Hepatocyte (in vitro differentiated cells): ENCODE results near the gene WDR55. TPM values are rescaled to one million over a fixed set of nuclear protein-coding genes. Genes with fewer than 3 reads are reported as not detected.

Experiments used
- DNase-seq: peaks from one replicate; pipeline ENCODE4 v3.0.0-alpha.2; 2016; ENCODE audit warnings: low spot score
- H2AFZ ChIP-seq: fragments of 200-600 bp; sonication (generic); 2 replicates; pipeline ENCODE4 v1.6.0; 2016; ENCODE audit warnings: antibody characterized with exemption, mild to moderate bottlenecking
- H3K27ac ChIP-seq: fragments of 200-600 bp; sonication (generic); 2 replicates; pipeline ENCODE4 v1.5.1; 2016; ENCODE audit warnings: mild to moderate bottlenecking
- H3K27me3 ChIP-seq: fragments of 200-600 bp; sonication (generic); 2 replicates; pipeline ENCODE4 v1.6.1; 2016
- H3K36me3 ChIP-seq: fragments of 200-600 bp; sonication (generic); replicated peaks from 2 replicates; pipeline ENCODE4 v1.5.1; 2016; ENCODE audit warnings: low read depth; ENCODE audit not compliant: insufficient read depth
- H3K4me1 ChIP-seq: fragments of 200-600 bp; sonication (generic); 2 replicates; pipeline ENCODE4 v1.5.1; 2016; ENCODE audit warnings: mild to moderate bottlenecking, moderate library complexity; ENCODE audit not compliant: insufficient read depth
- H3K4me2 ChIP-seq: fragments of 200-600 bp; sonication (generic); 2 replicates; pipeline ENCODE4 v1.6.0; 2016
- H3K4me3 ChIP-seq: fragments of 200-600 bp; sonication (generic); 2 replicates; pipeline ENCODE4 v1.5.1; 2016; ENCODE audit warnings: mild to moderate bottlenecking
- H3K79me2 ChIP-seq: fragments of 200-600 bp; sonication (generic); 2 replicates; pipeline ENCODE4 v1.6.0; 2017; ENCODE audit warnings: mild to moderate bottlenecking
- H3K9me2 ChIP-seq: fragments of 200-600 bp; sonication (generic); replicated peaks from 2 replicates; pipeline ENCODE4 v1.6.0; 2017; ENCODE audit warnings: mild to moderate bottlenecking; ENCODE audit not compliant: insufficient read depth
- H3K9me3 ChIP-seq: fragments of 200-600 bp; sonication (generic); 2 replicates; pipeline ENCODE4 v1.5.1; 2016; ENCODE audit warnings: low read depth, mild to moderate bottlenecking
- H4K20me1 ChIP-seq: fragments of 200-600 bp; sonication (generic); 2 replicates; pipeline ENCODE4 v1.6.0; 2016; ENCODE audit warnings: mild to moderate bottlenecking; ENCODE audit not compliant: insufficient read depth, poor library complexity, severe bottlenecking
- CTCF ChIP-seq: fragments of 200-600 bp; sonication (generic); IDR thresholded peaks from 2 replicates; pipeline ENCODE4 v1.5.1; 2016; ENCODE audit warnings: antibody characterized with exemption, mild to moderate bottlenecking; ENCODE audit not compliant: poor library complexity
- EZH2 ChIP-seq: fragments of 200-600 bp; sonication (generic); IDR thresholded peaks from 2 replicates; pipeline ENCODE4 v1.6.1; 2016; ENCODE audit warnings: antibody characterized with exemption, mild to moderate bottlenecking, borderline replicate concordance
- EZH2phosphoT487 ChIP-seq: fragments of 200-600 bp; sonication (generic); IDR thresholded peaks from one replicate; pipeline ENCODE4 v1.6.1; 2018; ENCODE audit warnings: antibody characterized with exemption, mild to moderate bottlenecking, low read depth, moderate library complexity; ENCODE audit not compliant: unreplicated experiment, severe bottlenecking
- WGBS: methylation state at CpG from one replicate; pipeline ENCODE4 v1.1.6; 2016; ENCODE audit warnings: low lambda C conversion rate; ENCODE audit errors: missing lambda C conversion rate; 5-methylcytosine and 5-hydroxymethylcytosine counted together
- polyA plus RNA-seq: library from polyadenylated mRNA; unstranded; fragments of >200 nt; fragmentation: Nextera tagmentation; extraction: Ambion mirVana; gene quantifications from 2 replicates; pipeline ENCODE4 v1.2.1, GENCODE V29; 2016
- total RNA-seq: library from RNA; depleted of rRNA; stranded (reverse); fragments of >200 nt; gene quantifications from 2 replicates; pipeline ENCODE4 v1.2.3, GENCODE V29; 2014

The WDR55 gene
- total and polyA plus RNA-seq, 2 experiments from 2014 or later, result 21.2 to 23.0 TPM

DNA sequence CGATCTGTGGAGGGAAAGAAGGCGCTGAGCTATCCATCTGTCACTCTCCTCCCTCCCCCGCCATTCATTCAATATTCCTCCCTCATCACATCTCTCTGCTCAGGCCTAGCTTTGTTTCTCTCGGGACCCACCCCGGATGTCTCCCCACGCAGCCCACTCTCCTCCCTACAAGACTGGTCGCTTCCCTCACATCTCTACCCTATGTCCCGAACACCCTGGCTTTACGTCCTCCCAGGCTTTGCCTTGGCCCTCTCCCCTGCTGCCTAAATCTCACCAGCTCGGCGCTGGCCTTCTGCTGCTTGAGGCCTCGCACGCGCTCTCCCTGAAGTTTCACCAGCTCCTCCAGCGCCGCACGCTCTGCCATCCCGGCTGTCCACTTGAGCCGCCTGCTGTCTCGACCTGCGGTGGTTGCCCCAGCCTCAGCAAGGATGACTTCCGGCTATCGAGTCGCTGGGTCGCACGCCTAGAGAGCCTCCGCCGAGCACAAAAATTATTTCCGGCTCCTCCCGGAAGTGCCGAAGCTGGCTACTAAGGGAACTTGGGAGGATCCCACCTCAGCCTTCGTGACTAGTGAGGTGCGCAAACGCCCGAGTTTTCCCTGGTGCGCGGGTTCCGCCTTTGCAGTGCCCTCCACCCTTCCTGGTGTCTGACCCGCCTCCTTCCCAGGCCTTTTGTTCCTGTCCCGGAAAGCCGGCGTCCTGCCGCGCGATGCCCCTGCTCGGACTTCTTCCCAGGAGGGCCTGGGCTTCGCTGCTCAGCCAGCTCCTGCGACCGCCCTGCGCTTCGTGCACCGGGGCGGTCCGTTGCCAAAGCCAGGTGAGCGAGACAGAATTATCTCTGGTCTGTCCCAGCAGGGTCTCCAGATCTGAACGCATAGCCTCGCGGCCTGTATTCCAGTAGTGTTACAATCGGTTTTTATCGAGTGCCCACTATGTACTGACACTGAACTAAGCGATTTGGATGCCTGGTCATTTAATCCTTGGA is 26.5 kb downstream of the WDR55 start, which contains the start of the genes HARS1 and HARS2:
HARS1 (minus strand) TSS at position 430 of the 984 bp plus-strand sequence; CDS start at position 364, 66 bp downstream.
HARS2 (plus strand) TSS at position 515 of the 984 bp plus-strand sequence; CDS start at position 709, 194 bp downstream.
- Histone ChIP-seq H3K79me2 (peaks cover 61% of the 10 kb centered on the region), H3K27ac (peak within 1 kb of the TSS; percentile 89), H2AFZ (peak within 1 kb of the TSS; percentile 75), H3K36me3 (no peaks in the 10 kb centered on the region), H4K20me1 (no peaks in the 10 kb centered on the region), H3K4me2 (peak within 1 kb of the TSS; percentile 96), H3K4me1 (peaks cover 20% of the 10 kb centered on the region), H3K9me2 (no peaks in the 10 kb centered on the region), H3K27me3 (no peaks in the 10 kb centered on the region), H3K4me3 (peak within 1 kb of the TSS; percentile 75), H3K9me3 (no peaks in the 10 kb centered on the region)
- peak; percentile 95 for DNase-seq
- TF ChIP-seq CTCF (no peak), EZH2phosphoT487 (no peak), EZH2 (no peak)
- WGBS, result 1% methylated on average over 58 of the region's 61 CpGs

- Histone ChIP-seq H3K27me3 (no peaks in the 10 kb centered on the region), H3K4me3 (no peak overlapping the region), H3K9me2 (no peaks in the 10 kb centered on the region), H3K9me3 (no peaks in the 10 kb centered on the region), H3K27ac (no peak overlapping the region), H3K4me2 (no peak overlapping the region), H4K20me1 (no peaks in the 10 kb centered on the region), H3K79me2 (peaks cover 47% of the 10 kb centered on the region), H3K36me3 (no peaks in the 10 kb centered on the region), H3K4me1 (peaks cover 20% of the 10 kb centered on the region), H2AFZ (no peak overlapping the region)
- TF ChIP-seq EZH2, result no peak
- no peak for TF ChIP-seq EZH2phosphoT487
- TF ChIP-seq CTCF, result no peak
- no peak for DNase-seq
- WGBS, result 95% methylated on average over 5 of the region's 5 CpGs
Observed at GRCh38 chr5:140694276-140694675, 29.6 kb downstream of the WDR55 start.

GRCh38 chr5:140696891-140697492 is 32.3 kb downstream of the WDR55 start:
- no peaks in the 10 kb centered on the region for H3K9me3 ChIP-seq
- no peak for DNase-seq
- 79% methylated on average over 4 of the region's 4 CpGs for WGBS
- no peaks in the 10 kb centered on the region for H3K9me2 ChIP-seq
- no peak for TF ChIP-seq EZH2
- no peak for TF ChIP-seq CTCF
- no peak for TF ChIP-seq EZH2phosphoT487
- H3K4me2 ChIP-seq, result no peak overlapping the region
- H3K79me2 ChIP-seq, result peaks cover 44% of the 10 kb centered on the region
- no peak overlapping the region for H3K27ac ChIP-seq
- no peak overlapping the region for H2AFZ ChIP-seq
- no peak overlapping the region for H3K4me3 ChIP-seq
- no peaks in the 10 kb centered on the region for H4K20me1 ChIP-seq
- no peaks in the 10 kb centered on the region for H3K27me3 ChIP-seq
- no peaks in the 10 kb centered on the region for H3K36me3 ChIP-seq
- H3K4me1 ChIP-seq, result peaks cover 21% of the 10 kb centered on the region
